B cell (primary cell): ENCODE measurements around the gene WDSUB1. TPM values are rescaled to one million over a fixed set of nuclear protein-coding genes. Genes with fewer than 3 reads are reported as not detected.

Experiments used
- ATAC-seq: fragments of 200-7000 bp; cut with Tn5 transposase; one replicate; pipeline ENCODE4 v1.10.0; 2021; ENCODE audit warnings: low read depth, mild to moderate bottlenecking, moderate number of reproducible peaks, moderate library complexity
- CTCF ChIA-PET: fragments of 350-600 bp; sonication (Branson Sonifier 250); formaldehyde crosslinking; loops from one replicate; lab custom pipeline; 2021; ENCODE audit warnings: antibody characterized with exemption, inconsistent platforms; lab: Charles Lee
- POLR2A ChIA-PET: fragments of 350-600 bp; sonication (Branson Sonifier 250); formaldehyde crosslinking; loops from one replicate; lab custom pipeline; 2021; ENCODE audit warnings: antibody characterized with exemption; lab: Charles Lee
- DNase-seq: peaks from one replicate; pipeline ENCODE4 v3.0.0; 2013
- H2AFZ ChIP-seq: 2 replicates; pipeline ENCODE4 v1.6.1; 2012; ENCODE audit warnings: mild to moderate bottlenecking, low read depth, low read length; ENCODE audit not compliant: insufficient read depth, poor library complexity, severe bottlenecking
- H3K27ac ChIP-seq, 2 donors: 1 replicate in 1 of 2; 2 replicates in 1 of 2; pipeline ENCODE4 v1.5.1; 2012 to 2013; ENCODE audit warnings: low read length in 2 of 2, mild to moderate bottlenecking in 2 of 2, moderate library complexity in 1 of 2
- H3K27me3 ChIP-seq, 4 experiments: fragments of 200-600 bp in 1 of 4; sonication (generic) in 1 of 4; replicated peaks in 1 of 4; 1 replicate in 2 of 4; 2 replicates in 2 of 4; pipeline versions ENCODE4 v1.6.1 to v1.7.0; 2013 to 2016; ENCODE audit warnings: low read length in 3 of 4, mild to moderate bottlenecking in 2 of 4, mixed read lengths in 1 of 4, moderate library complexity in 1 of 4; ENCODE audit not compliant: insufficient read depth in 4 of 4, control insufficient read depth in 3 of 4; ENCODE audit errors: control extremely low read depth in 1 of 4
- H3K36me3 ChIP-seq, 2 experiments: replicated peaks in 1 of 2; 1 replicate in 1 of 2; 2 replicates in 1 of 2; pipeline versions ENCODE4 v1.6.1 to v1.7.1; 2013; ENCODE audit warnings: low read length in 1 of 2; ENCODE audit not compliant: insufficient read depth in 2 of 2, control insufficient read depth in 1 of 2; ENCODE audit errors: control extremely low read depth in 1 of 2, extremely low read depth in 1 of 2
- H3K4me1 ChIP-seq, 2 donors: fragments of 200-600 bp in 1 of 2; sonication (generic) in 1 of 2; 1 replicate in 1 of 2; 2 replicates in 1 of 2; pipeline versions ENCODE4 v1.5.1 to v1.6.1; 2013 to 2017; ENCODE audit warnings: low read length in 2 of 2; ENCODE audit not compliant: control insufficient read depth in 2 of 2, insufficient read depth in 2 of 2
- H3K4me2 ChIP-seq: replicated peaks from 2 replicates; pipeline ENCODE3; 2012; ENCODE audit warnings: mild to moderate bottlenecking, low read depth, low read length; ENCODE audit not compliant: poor library complexity, severe bottlenecking
- H3K4me3 ChIP-seq, 5 experiments: fragments of 200-600 bp in 1 of 5; sonication (generic) in 1 of 5; 1 replicate in 3 of 5; 2 replicates in 2 of 5; pipeline versions ENCODE4 v1.5.1 to v1.7.0; 2011 to 2016; ENCODE audit warnings: low read length in 4 of 5, mild to moderate bottlenecking in 4 of 5, low read depth in 2 of 5, control low read depth in 1 of 5, moderate library complexity in 1 of 5; ENCODE audit not compliant: insufficient read depth in 1 of 5; ENCODE audit errors: control extremely low read depth in 1 of 5, extremely low read depth in 1 of 5
- H3K79me2 ChIP-seq: fragments of 200-600 bp; sonication (generic); one replicate; pipeline ENCODE4 v1.6.0; 2016; ENCODE audit warnings: low read length; ENCODE audit not compliant: control insufficient read depth, insufficient read depth
- H3K9ac ChIP-seq: fragments of 200-600 bp; sonication (generic); 2 replicates; pipeline ENCODE4 v1.6.1; 2017; ENCODE audit warnings: mild to moderate bottlenecking, low read length, moderate library complexity
- H3K9me3 ChIP-seq, 3 donors: one replicate each; pipeline versions ENCODE4 v1.6.1 to v1.7.1; 2013; ENCODE audit warnings: low read length in 2 of 3; ENCODE audit not compliant: control insufficient read depth in 2 of 3, insufficient read depth in 1 of 3; ENCODE audit errors: control extremely low read depth in 1 of 3
- H4K20me1 ChIP-seq: 2 replicates; pipeline ENCODE4 v1.6.0; 2012; ENCODE audit warnings: mild to moderate bottlenecking, low read length; ENCODE audit not compliant: insufficient read depth, control insufficient read depth, poor library complexity, severe bottlenecking
- H3K27ac Mint-ChIP-seq: one replicate; pipeline ENCODE4 v1.8.0; 2021; ENCODE audit warnings: mixed read lengths
- H3K27me3 Mint-ChIP-seq: one replicate; pipeline ENCODE4 v1.8.0; 2021; ENCODE audit warnings: mixed read lengths
- H3K4me1 Mint-ChIP-seq: one replicate; pipeline ENCODE4 v1.8.0; 2021; ENCODE audit warnings: mixed read lengths
- H3K4me3 Mint-ChIP-seq: one replicate; pipeline ENCODE4 v1.8.0; 2021; ENCODE audit warnings: mixed read lengths
- H3K9me3 Mint-ChIP-seq: one replicate; pipeline ENCODE4 v1.8.0; 2022; ENCODE audit warnings: mixed read lengths; ENCODE audit not compliant: insufficient read depth
- EZH2 ChIP-seq: IDR thresholded peaks from 2 replicates; pipeline ENCODE4 v1.6.1; 2012; ENCODE audit warnings: borderline replicate concordance, low read depth, mild to moderate bottlenecking, moderate library complexity, low read length; ENCODE audit not compliant: insufficient read depth, poor library complexity, severe bottlenecking
- WGBS: methylation state at CpG from one replicate; pipeline ENCODE4 v1.1.5; 2013; ENCODE audit warnings: missing lambda C conversion rate; ENCODE audit not compliant: insufficient coverage; 5-methylcytosine and 5-hydroxymethylcytosine counted together
- intact Hi-C: fragments of 100-400 bp; cut with micrococcal nuclease; formaldehyde crosslinking; loops from one replicate; pipeline ENCODE4 v1.10.0; 2022
- polyA plus RNA-seq: library from polyadenylated mRNA; depleted of rRNA; stranded (reverse); fragments of >200 nt; gene quantifications from 2 replicates; pipeline ENCODE4 v1.2.3, GENCODE V29; 2012
- total RNA-seq, 2 donors: library from RNA; stranded (reverse); fragments of 120-200 nt in 1 of 2; gene quantifications; 1 replicate in 1 of 2; 2 replicates in 1 of 2; pipeline versions ENCODE4 v1.2.3 to v1.2.4, GENCODE V29; 2013 to 2022
- TF ChIP-seq, protein P1 (sequence below): fragments of 200-600 bp; IDR thresholded peaks from one replicate; pipeline ENCODE4 v1.8.0; 2022; ENCODE audit warnings: antibody characterized with exemption, mild to moderate bottlenecking

WDSUB1 gene
- total and polyA plus RNA-seq, 2 donors (not counting 1 experiment from before 2014, with no cell fraction given) = 10.8 to 13.6 TPM

DNA sequence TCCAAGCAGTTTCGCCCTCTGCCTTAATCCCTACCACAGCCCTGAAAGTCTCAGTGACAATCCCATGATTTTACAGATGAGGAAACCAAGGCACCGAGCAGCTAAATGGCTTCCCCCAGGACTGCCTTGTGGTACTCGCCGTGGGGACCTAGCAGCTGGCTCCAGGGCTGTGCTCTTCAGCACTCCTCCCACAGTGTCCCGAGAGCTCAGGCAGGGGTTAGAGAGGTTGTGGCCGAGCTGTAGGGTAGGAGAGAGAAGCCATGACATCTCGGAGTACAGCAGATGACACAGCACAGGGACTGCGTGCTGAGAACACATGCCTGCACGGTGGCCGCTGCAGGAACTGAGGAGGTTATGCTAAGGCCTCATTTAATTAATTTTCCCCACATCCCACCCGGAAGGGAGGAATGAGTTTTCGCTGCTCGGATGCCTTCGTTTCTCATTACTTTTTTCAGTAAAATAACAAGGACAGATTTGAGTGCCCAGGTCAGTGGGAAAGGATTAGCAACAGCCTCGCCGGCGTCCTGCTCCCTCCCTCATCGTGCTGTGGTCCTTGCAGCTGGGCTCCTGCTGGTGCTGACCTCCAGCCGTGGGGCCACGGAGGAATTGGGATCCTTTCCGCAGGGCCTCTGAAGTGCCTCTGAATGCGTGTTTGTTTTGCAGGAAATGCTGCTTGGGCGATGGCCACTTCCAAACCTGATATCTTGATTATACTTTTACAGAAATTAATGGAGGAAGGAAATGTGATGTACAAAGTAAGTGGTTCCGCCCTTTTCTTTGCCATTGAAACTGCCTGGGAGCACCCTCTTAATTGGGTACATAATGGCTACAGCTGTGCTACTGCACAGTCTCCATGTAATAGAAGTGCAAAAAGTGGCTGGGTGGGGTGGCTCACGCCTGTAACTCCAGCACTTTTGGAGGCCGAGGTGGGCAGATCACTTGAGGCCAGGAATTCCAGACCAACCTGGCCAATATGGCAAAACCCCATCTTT, 61.2 kb downstream of the WDSUB1 start:
- ChIA-PET POLR2A (no interaction called here), CTCF (interaction anchor here (0.6 kb wide), 1 partner anchor 472 kb away, joined by 3 read pairs; no protein-coding TSS in a partner anchor)
- H3K27me3 Mint-ChIP-seq = peaks cover 8% of the 10 kb centered on the region
- no peak for TF ChIP-seq EZH2
- TF ChIP-seq, protein P1, sequence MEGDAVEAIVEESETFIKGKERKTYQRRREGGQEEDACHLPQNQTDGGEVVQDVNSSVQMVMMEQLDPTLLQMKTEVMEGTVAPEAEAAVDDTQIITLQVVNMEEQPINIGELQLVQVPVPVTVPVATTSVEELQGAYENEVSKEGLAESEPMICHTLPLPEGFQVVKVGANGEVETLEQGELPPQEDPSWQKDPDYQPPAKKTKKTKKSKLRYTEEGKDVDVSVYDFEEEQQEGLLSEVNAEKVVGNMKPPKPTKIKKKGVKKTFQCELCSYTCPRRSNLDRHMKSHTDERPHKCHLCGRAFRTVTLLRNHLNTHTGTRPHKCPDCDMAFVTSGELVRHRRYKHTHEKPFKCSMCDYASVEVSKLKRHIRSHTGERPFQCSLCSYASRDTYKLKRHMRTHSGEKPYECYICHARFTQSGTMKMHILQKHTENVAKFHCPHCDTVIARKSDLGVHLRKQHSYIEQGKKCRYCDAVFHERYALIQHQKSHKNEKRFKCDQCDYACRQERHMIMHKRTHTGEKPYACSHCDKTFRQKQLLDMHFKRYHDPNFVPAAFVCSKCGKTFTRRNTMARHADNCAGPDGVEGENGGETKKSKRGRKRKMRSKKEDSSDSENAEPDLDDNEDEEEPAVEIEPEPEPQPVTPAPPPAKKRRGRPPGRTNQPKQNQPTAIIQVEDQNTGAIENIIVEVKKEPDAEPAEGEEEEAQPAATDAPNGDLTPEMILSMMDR = no peak
- Histone ChIP-seq H3K9me3 (no peaks in the 10 kb centered on the region), H3K27ac (no peak overlapping the region), H3K4me1 (no peaks in the 10 kb centered on the region), H3K4me2 (no peak overlapping the region), H3K4me3 (no peak overlapping the region), H3K9ac (no peak overlapping the region), H3K79me2 (no peaks in the 10 kb centered on the region), H4K20me1 (no peaks in the 10 kb centered on the region), H3K27me3 (no peaks in the 10 kb centered on the region), H2AFZ (no peak overlapping the region), H3K36me3 (peaks cover 0 to 3% of the 10 kb centered on the region in 2 experiments)
- H3K4me1 Mint-ChIP-seq = peaks cover 1% of the 10 kb centered on the region
- H3K9me3 Mint-ChIP-seq = no peaks in the 10 kb centered on the region
- DNase-seq (no peak), ATAC-seq (no peak)
- intact Hi-C loops = no loop called here
- WGBS = over 99% methylated on average over 18 of the region's 26 CpGs
- H3K4me3 Mint-ChIP-seq = no peak overlapping the region
- H3K27ac Mint-ChIP-seq = no peak overlapping the region
